PC-3 (cell line): Measurements from ENCODE around the gene RXRA.

ENCODE experiments used
- EZH2 ChIP-seq: fragments of 300-600 bp; sonication (generic); IDR thresholded peaks from one replicate; pipeline ENCODE4 v1.6.1; 2017; ENCODE audit warnings: antibody characterized with exemption, mild to moderate bottlenecking, low read length; ENCODE audit not compliant: unreplicated experiment
- EZH2phosphoT487 ChIP-seq: fragments of 300-600 bp; sonication (generic); IDR thresholded peaks from 2 replicates; pipeline ENCODE4 v1.6.1; 2018; ENCODE audit warnings: mild to moderate bottlenecking, antibody characterized with exemption, low read length, borderline replicate concordance
- TF ChIP-seq, protein P1 (sequence below): fragments of 300-600 bp; sonication (generic); conservative IDR thresholded peaks from 2 replicates; pipeline ENCODE4 v1.5.1; 2017; ENCODE audit warnings: antibody characterized with exemption, low read depth, mild to moderate bottlenecking, low read length

GRCh38 chr9:134367061-134367460 is 40.8 kb downstream of the RXRA start:
- TF ChIP-seq, protein P1, sequence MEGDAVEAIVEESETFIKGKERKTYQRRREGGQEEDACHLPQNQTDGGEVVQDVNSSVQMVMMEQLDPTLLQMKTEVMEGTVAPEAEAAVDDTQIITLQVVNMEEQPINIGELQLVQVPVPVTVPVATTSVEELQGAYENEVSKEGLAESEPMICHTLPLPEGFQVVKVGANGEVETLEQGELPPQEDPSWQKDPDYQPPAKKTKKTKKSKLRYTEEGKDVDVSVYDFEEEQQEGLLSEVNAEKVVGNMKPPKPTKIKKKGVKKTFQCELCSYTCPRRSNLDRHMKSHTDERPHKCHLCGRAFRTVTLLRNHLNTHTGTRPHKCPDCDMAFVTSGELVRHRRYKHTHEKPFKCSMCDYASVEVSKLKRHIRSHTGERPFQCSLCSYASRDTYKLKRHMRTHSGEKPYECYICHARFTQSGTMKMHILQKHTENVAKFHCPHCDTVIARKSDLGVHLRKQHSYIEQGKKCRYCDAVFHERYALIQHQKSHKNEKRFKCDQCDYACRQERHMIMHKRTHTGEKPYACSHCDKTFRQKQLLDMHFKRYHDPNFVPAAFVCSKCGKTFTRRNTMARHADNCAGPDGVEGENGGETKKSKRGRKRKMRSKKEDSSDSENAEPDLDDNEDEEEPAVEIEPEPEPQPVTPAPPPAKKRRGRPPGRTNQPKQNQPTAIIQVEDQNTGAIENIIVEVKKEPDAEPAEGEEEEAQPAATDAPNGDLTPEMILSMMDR: no peak
- TF ChIP-seq EZH2 (no peak), EZH2phosphoT487 (no peak)
